ENCODE data around the gene CORO2B. TPM values are rescaled to one million over a fixed set of nuclear protein-coding genes. Genes with fewer than 3 reads are reported as not detected.

The CORO2B gene
- total and polyA plus RNA-seq, 2 experiments from 2014 or later, result 2.9 to 3.0 TPM

- no peak overlapping the region for H3K27ac ChIP-seq
- no peaks in the 10 kb centered on the region for H3K36me3 ChIP-seq
- no peak overlapping the region for H3K4me3 ChIP-seq
- no peak for TF ChIP-seq CTCF (IDR thresholded peaks at IDR 0.05; ENCODE audit: low read depth, low read length)
- no peaks in the 10 kb centered on the region for H3K27me3 ChIP-seq
- no peaks in the 10 kb centered on the region for H3K9me3 ChIP-seq (ENCODE audit: low read depth)
- H3K4me1 ChIP-seq (ENCODE audit: low read depth), result peaks cover 14% of the 10 kb centered on the region
- DNase-seq (ENCODE audit: low read depth in 1 of 2, low spot score in 1 of 2), result no peak
Measured at GRCh38 chr15:68571582-68571981, 7.2 kb upstream of the CORO2B start.

- Histone ChIP-seq H3K9me3 (ENCODE audit: low read depth) (no peaks in the 10 kb centered on the region), H3K4me3 (no peak overlapping the region), H3K36me3 (no peaks in the 10 kb centered on the region), H3K27me3 (peaks cover 3% of the 10 kb centered on the region), H3K27ac (no peak overlapping the region), H3K4me1 (ENCODE audit: low read depth) (peaks cover 6% of the 10 kb centered on the region)
- no peak for DNase-seq (ENCODE audit: low read depth in 1 of 2, low spot score in 1 of 2)
- TF ChIP-seq CTCF (IDR thresholded peaks at IDR 0.05; ENCODE audit: low read depth, low read length), result no peak
Measured at GRCh38 chr15:68572309-68572708, 6.5 kb upstream of the CORO2B start.

- peaks cover under 1% of the 10 kb centered on the region for H3K4me1 ChIP-seq (ENCODE audit: low read depth)
- H3K36me3 ChIP-seq, result no peaks in the 10 kb centered on the region
- no peaks in the 10 kb centered on the region for H3K9me3 ChIP-seq (ENCODE audit: low read depth)
- H3K27ac ChIP-seq, result no peak overlapping the region
- TF ChIP-seq CTCF (IDR thresholded peaks at IDR 0.05; ENCODE audit: low read depth, low read length), result no peak
- H3K4me3 ChIP-seq, result no peak overlapping the region
- H3K27me3 ChIP-seq, result peaks cover 9% of the 10 kb centered on the region
- no peak for DNase-seq (ENCODE audit: low read depth in 1 of 2, low spot score in 1 of 2)
Measured at GRCh38 chr15:68572921-68573320, 5.9 kb upstream of the CORO2B start.

GRCh38 chr15:68574046-68574445 is 4.7 kb upstream of the CORO2B start:
- Histone ChIP-seq H3K27me3 (peaks cover 13% of the 10 kb centered on the region), H3K4me1 (ENCODE audit: low read depth) (no peaks in the 10 kb centered on the region), H3K9me3 (ENCODE audit: low read depth) (no peaks in the 10 kb centered on the region), H3K36me3 (no peaks in the 10 kb centered on the region), H3K27ac (no peak overlapping the region), H3K4me3 (no peak overlapping the region)
- no peak for TF ChIP-seq CTCF (IDR thresholded peaks at IDR 0.05; ENCODE audit: low read depth, low read length)
- DNase-seq (ENCODE audit: low read depth in 1 of 2, low spot score in 1 of 2), result no peak

- TF ChIP-seq CTCF (IDR thresholded peaks at IDR 0.05; ENCODE audit: low read depth, low read length), result no peak
- H3K9me3 ChIP-seq (ENCODE audit: low read depth), result no peaks in the 10 kb centered on the region
Measured at GRCh38 chr15:68574629-68575028, 4.2 kb upstream of the CORO2B start.

More at GRCh38 chr15:68574629-68575028, 4.2 kb upstream of the CORO2B start:
- no peak for DNase-seq (ENCODE audit: low read depth in 1 of 2, low spot score in 1 of 2)
- no peak overlapping the region for H3K27ac ChIP-seq
- no peaks in the 10 kb centered on the region for H3K36me3 ChIP-seq
- peaks cover 16% of the 10 kb centered on the region for H3K27me3 ChIP-seq
- no peak overlapping the region for H3K4me3 ChIP-seq
- H3K4me1 ChIP-seq (ENCODE audit: low read depth), result no peaks in the 10 kb centered on the region

Data from cardiac muscle cell (in vitro differentiated cells and primary cell).